Erythroblast (primary cell): ENCODE measurements around the gene JAM3.

ENCODE experiments used
- GATA1 ChIP-seq: IDR thresholded peaks from 2 replicates; pipeline ENCODE4 v1.6.1; 2011; ENCODE audit warnings: low read depth, mild to moderate bottlenecking, control low read depth, low read length, moderate library complexity
- POLR2A ChIP-seq: IDR thresholded peaks from 2 replicates; pipeline ENCODE4 v1.6.1; 2011; ENCODE audit warnings: mild to moderate bottlenecking, low read length

DNA sequence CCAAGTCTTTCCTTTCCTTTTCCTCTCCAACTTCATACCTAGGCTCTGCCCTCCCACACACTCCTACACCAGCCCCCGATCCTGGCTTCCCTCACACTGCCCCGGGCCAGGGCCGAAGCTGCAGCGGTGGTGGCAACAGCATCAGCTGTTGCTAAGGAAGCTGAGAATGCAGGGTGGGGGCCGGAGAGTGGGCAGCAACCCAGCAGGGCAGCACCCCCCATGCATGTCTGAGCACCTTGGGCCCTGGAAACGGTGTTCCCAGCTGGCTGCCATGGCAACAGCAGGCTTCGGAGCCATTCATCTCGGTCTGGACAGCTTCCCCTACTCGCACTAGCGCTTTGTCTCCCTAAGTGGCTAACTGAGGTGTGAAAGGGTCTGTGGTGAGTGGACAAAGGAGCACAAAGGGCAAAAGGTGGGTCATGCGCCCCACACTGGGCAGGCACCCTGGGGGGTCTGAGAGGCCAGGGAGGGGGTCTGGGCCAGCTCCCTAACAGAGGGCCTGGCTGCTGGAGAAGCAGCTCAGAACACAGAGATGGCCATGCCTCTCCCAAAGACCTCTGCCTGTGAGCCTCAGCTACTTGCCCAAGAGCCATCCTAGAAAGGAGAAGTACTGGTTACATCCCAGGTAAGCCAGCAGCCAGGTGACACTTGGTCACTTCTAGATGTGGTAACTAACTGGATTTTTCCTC lies 42.1 kb upstream of the JAM3 start:
- TF ChIP-seq POLR2A (no peak), GATA1 (no peak)
